Effector CD4-positive, alpha-beta T cell (primary cell): ENCODE measurements around the gene SLC39A2.
A peak's percentile ranks its signal among the peaks of the same experiment; 100 is the strongest.
"Not testable (repeated sequence)": the region's sequence is repeated elsewhere in the genome, so short reads cannot be mapped to it uniquely, and the experiment has no call there.

Source experiments
- DNase-seq: peaks from one replicate; pipeline ENCODE4 v3.0.0-alpha.2; 2020

The SLC39A2 gene

DNA sequence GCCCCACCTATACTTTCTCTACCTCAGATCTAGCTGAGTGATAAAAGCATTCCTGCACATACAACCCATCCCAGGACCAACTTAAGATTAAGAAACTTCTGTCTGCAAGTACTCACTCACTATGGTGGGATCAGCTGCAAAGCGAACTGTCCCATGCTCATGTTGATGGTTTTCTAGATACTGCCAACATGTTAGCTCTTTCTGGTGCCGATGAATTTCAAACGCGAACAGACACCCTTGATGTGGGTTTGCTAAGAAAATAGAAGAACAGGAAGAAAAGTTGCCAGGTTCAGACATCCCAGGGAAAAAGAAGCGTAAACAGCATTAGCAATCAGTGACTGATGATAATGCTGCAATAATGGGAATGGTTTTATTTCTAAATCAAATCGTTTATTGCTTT, 1.5 kb upstream of the SLC39A2 start:
- no peak for DNase-seq

DNA sequence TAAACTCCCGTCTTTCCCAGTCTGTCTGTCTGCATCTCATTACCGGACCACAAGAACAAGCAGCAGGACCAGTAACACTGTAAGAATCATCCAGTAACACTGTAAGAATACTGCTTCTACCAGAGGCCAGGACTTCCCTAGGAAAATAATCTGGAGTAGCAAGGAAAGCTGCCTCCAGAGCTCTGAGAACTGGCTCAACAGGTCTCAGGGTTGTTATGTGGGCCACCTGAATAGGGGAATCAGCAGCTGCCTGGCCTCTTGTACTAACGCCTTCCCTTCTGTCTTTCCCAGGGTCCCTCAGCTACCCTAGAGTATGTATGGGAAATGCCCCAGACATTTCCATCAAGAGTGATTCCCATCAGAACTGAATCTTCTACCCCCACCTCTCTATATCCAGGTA, 954 bp upstream of the SLC39A2 start:
- DNase-seq, result no peak

GRCh38 chr14:20999591-20999990, 498 bp downstream of the SLC39A2 start:
- DNase-seq, result no peak

GRCh38 chr14:21001218-21001617, 2.1 kb downstream of the SLC39A2 start:
- DNase-seq, result no peak

DNA sequence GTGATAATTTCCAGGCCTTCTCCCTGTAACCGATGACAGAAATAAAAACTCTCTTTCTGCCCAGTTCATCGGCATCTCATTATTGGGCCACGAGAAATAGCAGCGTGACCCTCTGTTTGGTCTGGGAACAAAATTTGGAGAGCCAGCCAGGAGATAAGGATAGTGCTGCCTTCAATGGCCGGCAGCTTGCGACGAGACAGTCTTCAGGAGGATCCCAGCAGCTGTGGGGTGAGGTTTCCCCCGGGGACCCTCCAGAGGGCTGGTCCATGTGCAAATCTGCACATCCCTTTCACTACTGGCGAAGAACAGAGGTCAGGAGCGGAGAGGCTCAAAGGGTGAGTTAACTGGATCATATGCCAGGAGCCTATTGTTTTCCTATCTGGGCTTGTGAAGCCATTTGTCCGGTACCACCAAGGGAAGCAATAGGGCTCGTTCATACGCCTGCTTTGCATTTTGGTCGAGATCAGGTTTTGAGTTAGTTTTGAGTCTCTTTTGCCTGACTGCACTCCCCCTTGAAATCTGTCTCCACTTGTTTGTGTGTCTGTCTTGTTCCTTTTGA, 4.8 kb downstream of the SLC39A2 start:
- DNase-seq, result no peak

- not testable (repeated sequence) for DNase-seq
Measured at GRCh38 chr14:21009721-21010120, 10.6 kb downstream of the SLC39A2 start.

- no peak for DNase-seq
Measured at GRCh38 chr14:21011136-21011535, 12.0 kb downstream of the SLC39A2 start.

DNA sequence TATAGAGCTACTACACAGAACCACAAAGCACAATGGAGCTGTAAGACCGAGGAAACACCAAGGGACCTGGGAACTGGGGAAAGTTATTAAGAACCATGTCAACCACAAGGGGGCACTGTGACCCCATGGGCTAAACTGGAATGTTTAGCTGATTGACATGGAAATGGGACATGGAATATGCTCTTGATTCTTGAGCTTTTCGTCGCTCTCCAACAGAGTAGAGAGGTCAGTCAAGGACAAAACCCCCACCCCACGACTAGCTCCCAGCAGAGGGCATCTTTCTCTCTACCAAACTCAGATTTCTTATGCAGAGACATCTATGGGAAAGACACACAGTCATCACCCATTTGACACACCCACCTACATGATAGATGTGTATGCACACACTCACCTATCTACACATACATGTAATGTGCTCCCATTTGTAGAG, 15.7 kb downstream of the SLC39A2 start:
- DNase-seq, result peak; percentile 85

DNA sequence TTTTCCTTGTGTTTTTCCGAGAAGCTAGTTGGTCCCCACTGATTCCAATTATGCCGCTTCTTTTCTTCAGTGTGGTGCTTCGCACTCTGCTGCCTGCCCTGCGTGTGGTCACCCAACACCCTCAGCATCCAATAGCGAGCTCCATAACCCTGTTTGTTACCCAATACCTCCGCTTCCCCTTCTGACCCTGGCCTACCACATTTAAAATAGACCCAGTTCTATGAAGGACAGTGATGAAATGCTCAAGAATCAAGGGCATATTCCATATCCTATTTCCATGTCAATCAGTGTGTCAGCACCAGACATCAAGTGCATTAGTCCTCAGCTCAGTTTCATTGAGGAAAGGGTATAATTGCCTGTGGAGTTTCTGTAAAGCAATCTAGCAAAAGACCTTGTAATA, 16.2 kb downstream of the SLC39A2 start:
- DNase-seq, result no peak

DNA sequence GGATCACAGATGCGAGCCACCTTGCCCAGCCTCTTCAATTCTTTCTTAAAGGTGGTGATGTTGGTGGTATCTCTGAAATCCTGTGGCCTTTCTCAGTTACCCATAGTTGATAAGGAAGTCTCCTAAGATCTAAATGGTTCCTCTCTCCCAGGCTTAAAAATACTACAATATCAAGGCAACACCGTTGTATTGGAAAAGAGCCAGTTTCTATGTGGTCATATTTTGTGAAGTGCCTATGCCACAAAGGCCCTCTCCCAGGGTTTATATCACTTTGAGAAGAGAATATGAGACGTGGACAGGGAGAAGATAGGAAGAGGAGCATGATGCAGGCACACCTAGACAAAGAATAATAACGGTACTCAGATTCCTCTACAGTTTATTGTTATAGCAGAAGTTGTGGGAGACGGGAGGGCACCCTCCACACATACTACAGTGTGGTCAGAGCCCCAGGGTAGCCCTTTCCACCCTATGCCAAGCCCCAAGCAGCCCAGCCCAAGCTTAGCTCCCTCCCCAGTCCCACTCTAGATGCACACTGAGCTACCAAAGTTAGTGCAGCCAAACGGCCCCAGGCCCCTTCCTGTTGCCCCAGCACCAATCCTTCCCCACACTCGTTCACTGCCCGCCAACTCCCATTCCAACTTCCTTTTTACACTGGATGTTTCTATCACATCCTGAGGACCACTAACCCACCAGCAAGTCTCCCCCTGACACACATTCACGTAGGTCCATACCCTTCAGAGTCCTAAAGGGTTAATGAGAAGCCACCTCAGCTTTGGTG, 17.5 kb downstream of the SLC39A2 start:
- no peak for DNase-seq

DNA sequence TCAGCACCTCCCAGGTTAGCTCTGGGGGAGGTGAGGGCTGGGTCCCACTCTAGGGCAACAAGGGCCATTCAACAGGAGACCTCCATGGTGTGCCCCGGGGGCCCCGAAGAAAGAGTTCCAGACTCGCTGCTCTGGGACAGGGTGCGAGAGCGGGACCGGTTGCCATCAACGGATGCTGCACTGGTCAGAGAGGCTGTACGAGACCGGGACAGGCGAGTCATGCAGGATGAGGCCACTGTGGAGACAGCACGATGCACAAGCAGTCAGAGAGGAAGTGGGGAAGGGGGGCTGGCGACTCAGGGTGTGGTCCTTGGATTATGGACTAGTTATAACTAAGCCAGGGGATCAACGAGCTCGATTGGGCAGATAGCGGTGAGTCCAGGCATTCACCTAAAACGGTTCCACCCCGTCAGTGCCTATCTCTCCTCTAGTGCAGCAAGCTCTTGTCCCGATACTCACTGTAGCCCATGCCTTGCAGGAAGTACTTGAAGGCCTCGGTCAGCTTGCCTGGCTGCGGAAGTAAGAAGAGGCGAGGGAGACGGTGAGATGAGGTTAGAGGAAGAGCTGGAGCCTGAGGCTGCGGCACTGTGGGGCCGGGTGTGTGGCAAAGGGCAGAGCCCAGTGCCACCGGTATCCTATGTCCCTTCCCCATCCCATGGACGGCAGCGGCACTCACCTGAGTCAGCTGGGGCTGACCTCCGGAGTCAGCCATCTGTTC, 18.6 kb downstream of the SLC39A2 start:
- no peak for DNase-seq

DNA sequence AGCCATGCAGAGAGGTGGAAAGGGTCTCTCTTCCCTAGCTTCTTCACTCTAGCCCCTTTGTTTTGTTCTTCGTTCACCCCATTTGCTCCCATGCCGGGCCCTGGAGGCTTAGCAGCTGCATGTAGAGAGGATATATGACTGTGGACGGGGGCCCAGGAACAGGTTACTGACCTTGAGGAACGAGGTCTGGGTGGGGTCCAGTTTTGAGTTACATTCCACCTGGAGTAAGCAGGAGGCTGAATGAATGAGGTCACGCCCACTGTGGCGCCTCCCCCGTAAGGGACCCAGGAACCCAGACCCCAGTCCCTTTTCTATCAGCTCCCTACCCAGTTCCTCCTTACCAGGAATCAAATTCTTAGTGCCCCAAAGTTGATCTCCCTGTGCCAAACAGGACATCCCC, 19.2 kb downstream of the SLC39A2 start:
- DNase-seq, result no peak

DNA sequence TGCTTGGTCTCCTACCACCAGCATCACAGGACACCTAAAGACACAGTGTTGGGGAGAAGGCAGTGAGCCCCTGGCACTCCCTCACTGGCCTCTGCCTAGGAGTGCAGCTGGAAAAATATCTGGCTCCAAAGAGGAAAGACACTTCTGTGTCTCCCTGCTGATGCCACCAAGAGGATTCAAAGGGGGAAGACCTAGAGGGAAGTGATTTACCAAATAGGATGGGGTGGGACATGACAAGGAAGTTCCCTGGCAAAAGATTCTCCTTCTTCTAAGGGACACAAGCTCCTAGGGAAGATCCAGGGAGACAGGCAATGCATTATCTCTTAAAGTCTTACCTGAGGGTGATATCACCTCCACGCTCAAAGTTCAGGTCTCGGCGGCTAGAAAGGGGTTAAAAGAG, 19.7 kb downstream of the SLC39A2 start:
- DNase-seq, result no peak

- no peak for DNase-seq
Measured at GRCh38 chr14:21019366-21019765, 20.3 kb downstream of the SLC39A2 start.

- no peak for DNase-seq
Measured at GRCh38 chr14:21020977-21021545, 22.0 kb downstream of the SLC39A2 start.

DNA sequence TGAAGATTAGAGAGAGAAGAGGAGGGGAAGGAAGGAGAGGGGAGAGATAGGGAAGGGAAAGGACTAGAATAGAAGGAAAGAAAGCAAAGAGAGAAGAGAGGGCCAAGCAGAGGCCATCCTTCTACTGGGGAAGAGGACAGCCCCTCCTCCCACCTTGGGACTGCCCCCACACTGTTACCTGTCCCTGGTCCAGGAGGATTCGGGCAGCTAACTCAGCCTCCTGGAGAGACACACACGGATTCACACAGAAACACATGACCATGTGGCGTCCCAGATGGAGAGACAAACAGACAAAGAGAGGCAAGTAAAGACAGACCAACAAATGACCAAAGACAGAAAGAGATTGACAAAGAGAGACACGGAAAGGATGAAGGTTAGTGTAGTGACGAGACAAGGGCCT, 23.6 kb downstream of the SLC39A2 start:
- no peak for DNase-seq

GRCh38 chr14:21023174-21023573, 24.1 kb downstream of the SLC39A2 start:
- no peak for DNase-seq

GRCh38 chr14:21023817-21024584, 24.9 kb downstream of the SLC39A2 start:
- no peak for DNase-seq

GRCh38 chr14:21024585-21025370, 25.7 kb downstream of the SLC39A2 start, which contains the start of gene NDRG2:
NDRG2 (minus strand) TSS chr14:21025061; CDS start chr14:21023315, 1,746 bp downstream.
- peak; percentile 69 for DNase-seq

DNA sequence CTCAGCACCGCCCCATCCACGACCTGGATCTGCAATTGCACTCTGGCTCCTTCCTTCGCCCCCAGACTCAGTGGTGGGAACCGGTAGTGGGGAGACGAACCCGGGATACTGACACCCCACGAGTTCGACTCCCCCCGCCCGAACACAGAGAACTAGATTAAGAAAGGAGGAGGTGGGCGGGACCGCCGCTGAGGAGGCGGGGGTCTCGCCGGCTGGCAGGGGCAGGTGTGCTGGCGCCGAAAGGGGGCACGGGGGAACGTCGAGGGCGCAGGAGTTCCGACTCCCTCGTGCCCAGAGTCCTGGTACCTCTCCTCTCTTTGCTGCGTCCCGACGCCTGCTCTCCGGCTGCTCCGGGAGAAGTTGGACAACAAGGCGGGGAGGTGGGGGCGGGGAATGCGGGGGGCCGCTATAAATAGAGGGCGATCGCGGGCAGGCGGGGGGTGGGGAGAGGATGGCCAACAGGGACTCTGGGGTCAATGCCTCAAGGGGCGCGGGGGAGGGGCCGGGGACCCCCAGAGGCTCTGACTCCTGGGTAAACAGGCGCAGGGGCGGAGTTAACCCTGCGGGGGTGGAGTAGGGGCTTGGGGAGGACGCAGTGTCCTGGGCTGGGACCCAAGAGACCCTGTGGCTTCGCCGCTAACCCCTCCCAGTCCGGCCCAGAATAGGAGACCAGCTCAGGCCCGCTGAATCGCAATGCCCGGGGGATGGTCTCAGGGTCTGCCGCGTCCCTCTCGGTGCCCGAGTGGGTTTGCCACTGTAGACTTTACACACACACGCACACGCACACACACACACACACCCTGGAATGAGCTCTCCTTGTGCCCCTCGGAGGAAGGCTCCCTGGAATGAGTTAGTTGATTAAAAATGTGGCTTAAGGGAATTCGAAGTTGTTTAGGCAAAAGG, 26.5 kb downstream of the SLC39A2 start:
- no peak for DNase-seq
